ENCODE measurements around the gene KMT2C.

Gene KMT2C

GRCh38 chr7:152203095-152203494 lies 232.7 kb downstream of the KMT2C start:
- DNase-seq (no peak), ATAC-seq (no peak)

- no peak for ATAC-seq
- DNase-seq, result no peak
These were observed 233.7 kb downstream of the KMT2C start for GRCh38 chr7:152202056-152202455.

GRCh38 chr7:152200395-152200794 lies 235.4 kb downstream of the KMT2C start:
- ATAC-seq, result no peak
- no peak for DNase-seq

- no peak for ATAC-seq
- no peak for DNase-seq
These were observed 239.4 kb downstream of the KMT2C start for GRCh38 chr7:152196391-152196790.

GRCh38 chr7:152193880-152194279 lies 241.9 kb downstream of the KMT2C start:
- ATAC-seq (no peak), DNase-seq (no peak)

GRCh38 chr7:152189061-152189460 lies 246.7 kb downstream of the KMT2C start:
- DNase-seq, result no peak
- no peak for ATAC-seq

- DNase-seq, result no peak
- no peak for ATAC-seq
These were observed 250.2 kb downstream of the KMT2C start for GRCh38 chr7:152185558-152185957.

- DNase-seq, result no peak
- no peak for ATAC-seq
These were observed 255.2 kb downstream of the KMT2C start for GRCh38 chr7:152180587-152180986.

- no peak for DNase-seq
- ATAC-seq, result no peak
These were observed 255.8 kb downstream of the KMT2C start for GRCh38 chr7:152180048-152180447.

- DNase-seq, result no peak
- no peak for ATAC-seq
These were observed 257.3 kb downstream of the KMT2C start for GRCh38 chr7:152178405-152179058.

- DNase-seq (no peak), ATAC-seq (no peak)
These were observed 258.0 kb downstream of the KMT2C start for GRCh38 chr7:152177681-152178404.

GRCh38 chr7:152176797-152177196 lies 259.0 kb downstream of the KMT2C start:
- DNase-seq (no peak), ATAC-seq (no peak)

GRCh38 chr7:152173372-152174070 lies 262.3 kb downstream of the KMT2C start:
- DNase-seq (no peak), ATAC-seq (no peak)

- ATAC-seq (no peak), DNase-seq (no peak)
These were observed 273.5 kb downstream of the KMT2C start for GRCh38 chr7:152162287-152162686.

GRCh38 chr7:152161171-152161570 lies 274.6 kb downstream of the KMT2C start:
- DNase-seq (no peak), ATAC-seq (no peak)

- ATAC-seq, result peak; percentile 86
- DNase-seq, result no peak
These were observed 276.8 kb downstream of the KMT2C start for GRCh38 chr7:152158801-152159587.

- no peak for DNase-seq
- ATAC-seq, result no peak
These were observed 283.5 kb downstream of the KMT2C start for GRCh38 chr7:152152267-152152666.

- no peak for DNase-seq
- ATAC-seq, result no peak
These were observed 286.4 kb downstream of the KMT2C start for GRCh38 chr7:152149363-152149762.

GRCh38 chr7:152148706-152149105 lies 287.1 kb downstream of the KMT2C start:
- ATAC-seq (no peak), DNase-seq (no peak)

GRCh38 chr7:152145853-152146466 lies 289.8 kb downstream of the KMT2C start:
- DNase-seq, result no peak
- ATAC-seq, result no peak

- ATAC-seq (peak; percentile 85), DNase-seq (no peak)
These were observed 291.1 kb downstream of the KMT2C start for GRCh38 chr7:152144557-152145245.
